IMR-90 (cell line): Measurements from ENCODE around the gene TMEM114. TPM values are rescaled to one million over a fixed set of nuclear protein-coding genes. Genes with fewer than 3 reads are reported as not detected.

Source experiments
- ATAC-seq: fragments of 200-7000 bp; cut with Tn5 transposase; 2 replicates; pipeline ENCODE4 v1.9.1; 2020; ENCODE audit warnings: low read depth, mild to moderate bottlenecking, moderate library complexity
- BruUV-seq: library from RNA; stranded (reverse); fragments of 400-500 nt; replicated peaks from 2 replicates; lab custom pipeline; 2021; lab: Mats Ljungman, UMichigan
- CTCF ChIA-PET: fragments of 300-600 bp; formaldehyde crosslinking; extraction: SDS; loops from one replicate; lab custom pipeline; 2021; ENCODE audit warnings: antibody characterized with exemption; lab: Yijun Ruan, JAX
- POLR2A ChIA-PET: fragments of 300-600 bp; sonication (Branson Sonifier 250); formaldehyde crosslinking; loops from one replicate; lab custom pipeline; 2022; ENCODE audit warnings: antibody characterized with exemption; ENCODE audit not compliant: unreplicated experiment; lab: Charles Lee
- DNase-seq: peaks from one replicate; pipeline ENCODE4 v3.0.0; 2013
- H2AFZ ChIP-seq: replicated peaks from 2 replicates; pipeline ENCODE3; 2013; ENCODE audit warnings: low read length, mild to moderate bottlenecking; ENCODE audit not compliant: poor library complexity
- H2AK5ac ChIP-seq: 2 replicates; pipeline ENCODE4 v1.6.1; 2013; ENCODE audit warnings: low read depth, low read length, inconsistent platforms
- H2AK9ac ChIP-seq: replicated peaks from 2 replicates; pipeline ENCODE3; 2013; ENCODE audit warnings: mild to moderate bottlenecking, low read depth, low read length, moderate library complexity; ENCODE audit not compliant: poor library complexity
- H2BK120ac ChIP-seq: 2 replicates; pipeline ENCODE4 v1.6.1; 2013; ENCODE audit warnings: low read depth, low read length, inconsistent platforms
- H2BK15ac ChIP-seq: 3 replicates; pipeline ENCODE4 v1.6.1; 2013; ENCODE audit warnings: low read depth, low read length, inconsistent platforms
- H2BK20ac ChIP-seq: 2 replicates; pipeline ENCODE4 v1.6.1; 2013; ENCODE audit warnings: low read depth, mild to moderate bottlenecking, inconsistent platforms, low read length, moderate library complexity
- H2BK5ac ChIP-seq: 2 replicates; pipeline ENCODE4 v1.6.1; 2013; ENCODE audit warnings: mild to moderate bottlenecking, low read depth, low read length, inconsistent platforms; ENCODE audit not compliant: poor library complexity, severe bottlenecking
- H3K14ac ChIP-seq: replicated peaks from 2 replicates; pipeline ENCODE4 v1.6.1; 2013; ENCODE audit warnings: low read depth, low read length, inconsistent platforms
- H3K18ac ChIP-seq: 2 replicates; pipeline ENCODE4 v1.6.1; 2013; ENCODE audit warnings: low read depth, low read length, control low read depth
- H3K23ac ChIP-seq: 2 replicates; pipeline ENCODE4 v1.6.1; 2013; ENCODE audit warnings: low read depth, low read length, inconsistent platforms
- H3K27ac ChIP-seq: 2 replicates; pipeline ENCODE4 v1.5.1; 2013; ENCODE audit warnings: mild to moderate bottlenecking, control low read depth, low read length; ENCODE audit not compliant: insufficient read depth
- H3K27me3 ChIP-seq: 2 replicates; pipeline ENCODE4 v1.6.1; 2013; ENCODE audit warnings: low read length; ENCODE audit not compliant: control insufficient read depth, insufficient read depth
- H3K36me3 ChIP-seq: 2 replicates; pipeline ENCODE4 v1.6.1; 2013; ENCODE audit warnings: low read length, mixed read lengths; ENCODE audit not compliant: control insufficient read depth, insufficient read depth
- H3K4ac ChIP-seq: 2 replicates; pipeline ENCODE4 v1.6.1; 2013; ENCODE audit warnings: low read depth, low read length, inconsistent platforms
- H3K4me1 ChIP-seq: 2 replicates; pipeline ENCODE4 v1.6.1; 2013; ENCODE audit warnings: low read length, mixed read lengths; ENCODE audit not compliant: control insufficient read depth, insufficient read depth
- H3K4me2 ChIP-seq: 2 replicates; pipeline ENCODE4 v1.6.1; 2013; ENCODE audit warnings: low read depth, mild to moderate bottlenecking, control low read depth, low read length, moderate library complexity
- H3K4me3 ChIP-seq: 2 replicates; pipeline ENCODE4 v1.5.1; 2013; ENCODE audit warnings: low read depth, mild to moderate bottlenecking, control low read depth, low read length, moderate library complexity; ENCODE audit not compliant: insufficient read depth
- H3K56ac ChIP-seq: 2 replicates; pipeline ENCODE4 v1.6.1; 2013; ENCODE audit warnings: low read length, inconsistent platforms; ENCODE audit not compliant: insufficient read depth; ENCODE audit errors: extremely low read depth
- H3K79me1 ChIP-seq, 2 experiments: 2 replicates each; pipeline ENCODE4 v1.6.1; 2013; ENCODE audit warnings: low read length in 2 of 2, inconsistent platforms in 1 of 2, low read depth in 1 of 2
- H3K9ac ChIP-seq: 2 replicates; pipeline ENCODE4 v1.6.1; 2013; ENCODE audit warnings: low read depth, low read length, control low read depth
- H3K9me1 ChIP-seq: 2 replicates; pipeline ENCODE4 v1.6.1; 2013; ENCODE audit warnings: low read length, inconsistent platforms; ENCODE audit not compliant: insufficient read depth
- H3K9me3 ChIP-seq: 2 replicates; pipeline ENCODE4 v1.6.1; 2013; ENCODE audit warnings: low read length; ENCODE audit not compliant: control insufficient read depth, insufficient read depth
- H4K20me1 ChIP-seq: 2 replicates; pipeline ENCODE4 v1.6.1; 2013; ENCODE audit warnings: low read length, inconsistent platforms; ENCODE audit not compliant: insufficient read depth
- H4K5ac ChIP-seq: 2 replicates; pipeline ENCODE4 v1.6.1; 2013; ENCODE audit warnings: mild to moderate bottlenecking, low read depth, low read length, control low read depth
- H4K8ac ChIP-seq, 2 experiments: 2 replicates each; pipeline ENCODE4 v1.6.1; 2013; ENCODE audit warnings: low read depth in 2 of 2, low read length in 2 of 2, control low read depth in 1 of 2, inconsistent platforms in 1 of 2
- H4K91ac ChIP-seq: 2 replicates; pipeline ENCODE4 v1.6.1; 2013; ENCODE audit warnings: low read depth, low read length, inconsistent platforms; ENCODE audit not compliant: insufficient read depth
- CHD1 ChIP-seq: IDR thresholded peaks from 2 replicates; pipeline ENCODE4 v1.6.1; 2012; ENCODE audit warnings: low read depth, low read length, improper control_type of control experiment
- MXI1 ChIP-seq: IDR thresholded peaks from 2 replicates; pipeline ENCODE4 v1.6.1; 2012; ENCODE audit warnings: low read depth, mild to moderate bottlenecking, low read length, moderate library complexity, borderline replicate concordance
- RAD21 ChIP-seq: IDR thresholded peaks from 2 replicates; pipeline ENCODE4 v1.6.1; 2012; ENCODE audit warnings: low read length, improper control_type of control experiment
- WGBS, 2 experiments: methylation state at CpG; one replicate each; pipeline versions ENCODE4 v1.1.5 to v1.1.7; 2013; ENCODE audit warnings: missing lambda C conversion rate in 2 of 2; ENCODE audit not compliant: insufficient read length in 1 of 2; ENCODE audit errors: extremely low coverage in 2 of 2; 5-methylcytosine and 5-hydroxymethylcytosine counted together
- dilution Hi-C: fragments of 300-500 bp; cut with HindIII; formaldehyde crosslinking; loops from one replicate; pipeline ENCODE4 v1.14.3; 2018; ENCODE audit warnings: low sequenced_read_pairs; ENCODE audit not compliant: unreplicated experiment
- in situ Hi-C: fragments of 300-500 bp; cut with MboI; formaldehyde crosslinking; loops from 3 replicates; pipeline ENCODE4 v1.14.3; 2019; ENCODE audit warnings: low sequenced_read_pairs, inconsistent platforms, mixed read lengths
- intact Hi-C: fragments of 100-400 bp; cut with micrococcal nuclease; formaldehyde crosslinking; loops from 2 replicates; pipeline ENCODE4 v1.10.0; 2022
- polyA plus RNA-seq, 3 experiments: library from polyadenylated mRNA; depleted of rRNA; stranded (reverse); fragments of >200 nt; gene quantifications; 2 replicates each; pipeline ENCODE4 v1.2.3, GENCODE V29; 2012; ENCODE audit warnings: low replicate concordance in 1 of 3
- total RNA-seq: library from RNA; depleted of rRNA; stranded (reverse); fragments of >200 nt; gene quantifications from 2 replicates; pipeline ENCODE4 v1.2.3, GENCODE V29; 2012

Gene TMEM114
- total and polyA plus RNA-seq, 2 of the 4 experiments (the other 2 are of a cell fraction), result not detected

- Histone ChIP-seq H4K91ac (no peak overlapping the region), H4K20me1 (no peaks in the 10 kb centered on the region), H3K56ac (no peak overlapping the region), H3K4me1 (no peaks in the 10 kb centered on the region), H2AK9ac (no peak overlapping the region), H2BK20ac (no peak overlapping the region), H4K8ac (no peak overlapping the region), H3K4me2 (no peak overlapping the region), H2BK5ac (no peak overlapping the region), H3K23ac (no peak overlapping the region), H3K36me3 (no peaks in the 10 kb centered on the region), H3K4me3 (no peak overlapping the region), H3K9ac (no peak overlapping the region), H2AK5ac (no peak overlapping the region), H2BK120ac (no peak overlapping the region), H3K4ac (no peak overlapping the region), H3K79me1 (no peaks in the 10 kb centered on the region), H3K14ac (no peak overlapping the region), H3K9me3 (peaks cover 2% of the 10 kb centered on the region; the same call in 1 of the 2 replicates), H3K27me3 (peaks cover 30% of the 10 kb centered on the region), H2BK15ac (no peak overlapping the region), H2AFZ (no peak overlapping the region), H4K5ac (no peak overlapping the region), H3K18ac (no peak overlapping the region), H3K9me1 (no peaks in the 10 kb centered on the region), H3K27ac (no peak overlapping the region)
- ATAC-seq, result no peak
- 80% methylated on average over 1 of the region's 3 CpGs; no CpG with 5 or more reads in 1 of the 2 experiments for WGBS, 2 experiments
- DNase-seq, result no peak
- in situ Hi-C loops, result no loop called here
- dilution Hi-C loops, result no loop called here
- no TSS peak for BruUV-seq
- TF ChIP-seq CHD1 (no peak), RAD21 (no peak), MXI1 (no peak)
- ChIA-PET POLR2A (no interaction called here), CTCF (no interaction called here)
- intact Hi-C loops, result no loop called here
Measured at GRCh38 chr16:8591451-8591850, 1.1 kb upstream of the TMEM114 start.
